GM21526 (cell line): ENCODE results near the gene GTF2A2.
"Not testable (repeated sequence)": the region's sequence is repeated elsewhere in the genome, so short reads cannot be mapped to it uniquely, and the experiment has no call there.

Experiments used
- ATAC-seq: cut with Tn5 transposase; IDR thresholded peaks from one replicate; pipeline ENCODE4 v1.9.1; 2021; ENCODE audit warnings: moderate library complexity; ENCODE audit not compliant: unreplicated experiment, low FRiP score

Gene GTF2A2

DNA sequence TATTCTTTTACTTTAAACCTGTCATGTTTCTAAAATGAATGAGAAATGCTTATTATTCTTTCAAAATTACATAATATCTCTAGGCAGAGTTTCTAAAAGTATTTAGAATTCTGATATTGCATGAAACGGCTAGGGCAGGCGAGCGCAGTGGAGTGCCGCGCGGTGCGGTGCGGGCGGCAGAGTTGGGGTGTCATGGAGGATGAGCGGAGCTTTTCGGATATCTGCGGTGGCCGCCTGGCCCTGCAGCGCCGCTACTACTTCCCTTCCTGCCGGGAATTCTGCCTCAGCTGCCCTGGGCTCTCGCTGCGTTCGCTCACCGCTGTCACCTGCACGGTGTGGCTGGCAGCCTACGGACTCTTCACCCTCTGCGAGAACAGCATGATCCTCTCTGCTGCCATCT is 19.2 kb upstream of the GTF2A2 start:
- no peak for ATAC-seq

GRCh38 chr15:59674361-59674877 is 17.1 kb upstream of the GTF2A2 start:
- no peak for ATAC-seq

DNA sequence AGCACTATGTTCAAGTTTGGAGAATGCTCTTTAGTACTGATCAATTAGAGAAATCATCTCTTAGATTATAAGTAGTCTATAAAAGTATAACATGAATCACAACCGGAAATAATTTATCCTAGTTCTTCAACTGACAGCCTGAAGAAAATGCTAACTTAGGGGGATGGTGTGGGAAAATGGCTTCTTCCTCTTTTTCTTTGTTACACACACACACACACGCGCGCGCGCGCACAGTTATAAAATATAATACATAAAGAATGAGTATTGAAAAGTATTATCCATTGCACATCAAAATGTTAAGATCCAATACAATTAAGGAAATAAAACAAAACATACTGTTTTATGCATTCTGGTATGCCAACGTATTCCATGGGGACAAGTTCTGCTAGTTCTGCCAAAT is 11.2 kb upstream of the GTF2A2 start:
- no peak for ATAC-seq

GRCh38 chr15:59662260-59662659 is 4.9 kb upstream of the GTF2A2 start:
- no peak for ATAC-seq

- ATAC-seq: no peak
These were observed 2.1 kb upstream of the GTF2A2 start for GRCh38 chr15:59659366-59659765.

GRCh38 chr15:59657635-59658125 is 365 bp upstream of the GTF2A2 start:
- no peak for ATAC-seq

DNA sequence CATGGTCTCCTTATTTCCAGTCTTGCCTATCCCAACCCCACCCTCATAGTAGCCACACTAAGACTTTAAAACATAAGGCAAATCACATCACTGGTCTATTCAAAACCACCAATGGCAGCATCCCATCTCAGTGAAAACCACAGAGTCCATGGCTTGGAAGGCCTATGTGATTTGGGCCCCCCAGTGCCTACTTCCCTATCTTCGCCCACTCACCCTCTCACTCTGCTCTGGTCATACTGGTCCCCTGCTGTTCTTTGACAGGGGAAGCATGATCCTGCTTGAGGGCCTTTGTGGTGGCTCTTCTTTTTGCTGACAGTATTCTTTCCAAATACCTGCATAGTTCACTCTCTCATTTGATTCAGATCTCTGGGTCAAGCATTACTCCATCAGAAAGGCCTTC is 3.3 kb downstream of the GTF2A2 start:
- ATAC-seq: no peak

DNA sequence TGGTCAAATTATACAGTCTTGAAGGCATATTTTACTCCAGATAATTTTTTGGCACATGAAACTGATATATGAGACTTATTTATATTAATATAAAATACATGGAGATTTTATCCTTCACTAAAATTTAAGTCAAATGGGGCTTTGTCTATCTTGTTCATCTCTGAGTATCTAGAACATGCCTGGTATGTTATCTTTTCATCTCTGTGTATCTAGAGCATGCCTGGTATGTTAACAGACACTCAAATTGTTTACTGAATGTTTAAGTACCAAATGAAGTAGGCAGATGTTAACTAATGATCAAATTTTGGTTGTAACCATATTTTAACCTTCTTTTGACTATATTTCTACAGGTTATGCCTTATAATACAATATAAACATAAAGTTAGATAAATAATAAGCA is 7.7 kb downstream of the GTF2A2 start:
- ATAC-seq: no peak

DNA sequence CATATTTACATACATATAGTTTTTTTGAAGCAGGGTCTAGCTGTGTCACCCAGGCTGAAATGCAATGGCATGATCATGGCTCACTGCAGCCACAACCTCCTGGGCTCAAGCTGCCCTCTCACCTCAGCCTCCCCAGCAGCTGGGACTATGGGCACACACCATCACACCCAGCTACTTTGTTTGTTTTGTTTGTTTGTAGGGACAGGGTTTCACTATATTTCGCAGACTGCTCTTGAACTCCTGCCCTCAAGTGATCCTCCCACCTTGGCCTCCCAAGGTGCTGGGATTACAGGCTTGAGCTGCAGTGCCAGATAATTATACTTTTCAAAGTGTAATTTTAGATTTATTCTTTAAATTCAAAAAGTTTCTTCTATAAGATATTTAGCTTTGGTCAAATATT is 10.2 kb downstream of the GTF2A2 start:
- no peak for ATAC-seq

- no peak for ATAC-seq
These were observed 11.0 kb downstream of the GTF2A2 start for GRCh38 chr15:59646277-59646676.

GRCh38 chr15:59645812-59646211 is 11.5 kb downstream of the GTF2A2 start:
- ATAC-seq: not testable (repeated sequence)

DNA sequence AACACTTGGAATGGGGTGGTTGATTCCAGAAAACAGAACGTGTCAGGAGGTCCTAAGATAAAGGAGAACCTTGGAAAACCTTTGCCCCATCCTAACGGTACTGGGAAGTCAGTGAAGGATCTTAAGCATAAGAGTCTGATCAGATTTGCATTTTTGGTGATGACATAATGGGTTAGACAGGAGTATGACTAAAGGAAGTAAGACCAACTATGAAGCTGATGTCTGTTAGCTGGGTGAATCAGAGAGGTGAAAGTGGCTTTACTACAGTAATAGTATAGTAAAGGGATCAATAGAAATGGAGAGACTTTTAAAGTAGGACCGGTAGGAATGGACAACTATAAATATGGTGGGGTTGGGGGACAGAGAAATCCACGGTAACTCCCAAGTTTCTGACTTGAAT is 12.6 kb downstream of the GTF2A2 start:
- no peak for ATAC-seq

- ATAC-seq: no peak
These were observed 15.0 kb downstream of the GTF2A2 start for GRCh38 chr15:59642351-59642750.

GRCh38 chr15:59637507-59637906 is 19.8 kb downstream of the GTF2A2 start:
- not testable (repeated sequence) for ATAC-seq

DNA sequence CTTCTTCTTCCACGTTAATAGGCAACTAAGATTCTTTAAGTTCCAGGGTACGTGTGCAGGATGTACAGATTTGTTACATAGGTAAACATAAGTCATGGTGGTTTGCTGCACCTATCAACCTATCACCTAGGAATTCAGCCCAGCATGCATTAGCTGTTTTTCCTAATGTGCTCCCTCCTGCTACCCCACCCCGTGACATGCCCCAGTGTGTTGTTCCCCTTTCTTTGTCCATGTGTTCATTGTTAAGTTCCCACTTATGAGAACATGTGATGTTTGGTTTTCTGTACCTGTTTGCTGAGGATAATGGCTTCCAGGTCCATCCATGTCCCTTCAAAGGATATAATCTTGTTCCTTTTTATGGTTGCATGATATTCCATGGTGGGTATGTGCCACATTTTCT is 21.1 kb downstream of the GTF2A2 start:
- no peak for ATAC-seq

DNA sequence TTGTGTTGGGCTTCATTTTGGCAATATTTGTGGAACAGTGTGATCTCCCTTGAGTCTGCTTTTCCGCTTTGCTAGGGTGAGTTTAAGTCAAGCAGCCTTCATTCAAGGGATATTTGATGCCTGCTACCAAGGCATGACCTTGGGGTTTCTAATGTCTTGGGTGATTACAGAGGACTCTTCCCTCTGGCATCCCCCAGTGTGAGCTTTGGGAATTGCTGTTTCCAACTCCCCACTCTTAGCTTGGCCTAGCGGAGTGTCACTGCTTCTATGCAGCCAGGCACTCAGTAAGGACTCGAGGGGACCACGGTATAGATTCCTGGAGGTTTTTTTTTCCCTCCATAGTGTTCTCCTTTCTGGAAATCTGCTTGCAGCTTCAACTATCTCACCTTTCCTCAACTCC is 24.6 kb downstream of the GTF2A2 start:
- no peak for ATAC-seq

- peak; percentile 70 for ATAC-seq
These were observed 35.0 kb downstream of the GTF2A2 start for GRCh38 chr15:59622289-59622688.

DNA sequence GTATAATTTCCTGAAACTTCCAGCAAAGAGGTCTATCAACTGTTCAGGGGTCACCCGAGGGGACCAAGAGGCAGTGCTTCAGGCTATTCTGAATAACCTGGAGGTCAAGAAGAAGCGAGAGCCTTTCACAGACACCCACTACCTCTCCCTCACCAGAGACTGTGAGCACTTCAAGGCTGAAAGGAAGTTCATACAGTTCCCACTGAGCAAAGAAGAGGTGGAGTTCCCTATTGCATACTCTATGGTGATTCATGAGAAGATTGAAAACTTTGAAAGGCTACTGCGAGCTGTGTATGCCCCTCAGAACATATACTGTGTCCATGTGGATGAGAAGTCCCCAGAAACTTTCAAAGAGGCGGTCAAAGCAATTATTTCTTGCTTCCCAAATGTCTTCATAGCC is 38.9 kb downstream of the GTF2A2 start:
- ATAC-seq: no peak

- ATAC-seq: no peak
These were observed 40.9 kb downstream of the GTF2A2 start for GRCh38 chr15:59616379-59616778.

DNA sequence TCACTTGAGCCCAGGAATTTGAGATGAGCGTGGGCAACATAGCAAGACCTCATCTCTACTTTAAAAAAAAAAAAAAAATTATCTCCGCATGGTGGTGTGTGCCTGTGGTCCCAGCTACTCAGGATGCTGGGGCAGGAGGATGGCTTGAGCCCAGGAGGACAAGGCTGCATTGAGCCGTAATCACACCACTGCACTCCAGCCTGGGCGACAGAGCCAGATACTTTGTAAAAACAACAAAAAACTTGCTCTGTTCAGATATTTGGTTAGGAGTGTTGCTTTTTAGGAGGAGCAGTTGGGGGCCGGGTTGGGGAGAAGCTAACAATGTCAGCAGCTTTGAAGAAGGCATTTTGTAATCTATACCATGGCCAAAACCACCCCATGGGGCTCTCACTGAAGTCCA is 41.7 kb downstream of the GTF2A2 start:
- no peak for ATAC-seq

- ATAC-seq: no peak
These were observed 43.2 kb downstream of the GTF2A2 start for GRCh38 chr15:59614153-59614552.

DNA sequence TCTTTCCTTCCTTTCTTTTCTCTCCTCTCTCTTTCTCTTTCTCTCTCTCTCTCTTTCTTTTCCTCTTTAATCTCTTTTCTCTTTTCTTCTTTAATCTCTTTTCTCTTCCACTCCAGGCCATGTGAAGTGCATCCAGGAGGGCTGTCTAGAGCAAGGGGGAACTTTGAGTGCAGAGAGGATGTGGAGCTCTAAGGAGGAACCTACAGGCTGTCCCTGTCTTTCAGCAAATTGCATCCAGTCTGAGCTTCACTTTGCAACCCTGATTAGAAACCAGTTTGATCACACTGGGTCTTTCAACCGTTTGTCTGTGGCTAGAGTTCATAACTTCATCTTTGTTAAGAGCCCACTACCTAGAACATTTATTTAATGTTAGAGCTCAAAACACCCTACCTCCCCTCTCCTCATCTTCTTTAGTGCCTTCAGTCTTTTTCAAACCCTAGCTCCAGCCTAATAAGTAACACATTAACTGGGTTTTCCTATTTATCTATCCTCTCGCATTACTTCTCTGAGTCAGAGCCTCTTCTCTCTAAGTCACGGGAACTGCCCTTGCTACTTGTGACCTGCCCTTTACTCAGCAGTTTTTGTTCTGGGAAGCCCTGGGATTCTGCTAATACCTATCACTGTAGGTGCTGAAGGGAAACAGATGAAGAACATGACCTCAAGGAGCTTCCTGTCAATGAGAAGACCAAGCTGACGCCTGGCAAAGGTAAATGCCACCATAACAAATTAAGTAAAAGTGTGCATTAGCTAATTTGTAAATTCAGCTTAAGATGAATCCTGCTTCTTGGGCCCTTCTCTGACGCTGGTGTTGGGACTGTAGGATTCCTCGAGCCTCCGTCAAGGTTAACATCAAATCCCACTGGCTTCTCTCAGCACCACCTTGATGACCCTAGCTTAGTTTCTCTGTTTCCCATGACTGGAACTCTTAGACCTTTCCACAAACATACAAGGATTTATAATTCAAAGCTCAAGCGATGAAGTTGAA is 45.7 kb downstream of the GTF2A2 start, which contains the start of gene GCNT3:
GCNT3 (plus strand) TSS at position 508 of the 985 bp plus-strand sequence. CDS start 6,456 bp downstream, outside the sequence.
- ATAC-seq: no peak
